ENCODE data around the gene PRLH. TPM values are rescaled to one million over a fixed set of nuclear protein-coding genes. Genes with fewer than 3 reads are reported as not detected.

Gene PRLH
- total RNA-seq, 2 experiments from 2014 or later = not detected

DNA sequence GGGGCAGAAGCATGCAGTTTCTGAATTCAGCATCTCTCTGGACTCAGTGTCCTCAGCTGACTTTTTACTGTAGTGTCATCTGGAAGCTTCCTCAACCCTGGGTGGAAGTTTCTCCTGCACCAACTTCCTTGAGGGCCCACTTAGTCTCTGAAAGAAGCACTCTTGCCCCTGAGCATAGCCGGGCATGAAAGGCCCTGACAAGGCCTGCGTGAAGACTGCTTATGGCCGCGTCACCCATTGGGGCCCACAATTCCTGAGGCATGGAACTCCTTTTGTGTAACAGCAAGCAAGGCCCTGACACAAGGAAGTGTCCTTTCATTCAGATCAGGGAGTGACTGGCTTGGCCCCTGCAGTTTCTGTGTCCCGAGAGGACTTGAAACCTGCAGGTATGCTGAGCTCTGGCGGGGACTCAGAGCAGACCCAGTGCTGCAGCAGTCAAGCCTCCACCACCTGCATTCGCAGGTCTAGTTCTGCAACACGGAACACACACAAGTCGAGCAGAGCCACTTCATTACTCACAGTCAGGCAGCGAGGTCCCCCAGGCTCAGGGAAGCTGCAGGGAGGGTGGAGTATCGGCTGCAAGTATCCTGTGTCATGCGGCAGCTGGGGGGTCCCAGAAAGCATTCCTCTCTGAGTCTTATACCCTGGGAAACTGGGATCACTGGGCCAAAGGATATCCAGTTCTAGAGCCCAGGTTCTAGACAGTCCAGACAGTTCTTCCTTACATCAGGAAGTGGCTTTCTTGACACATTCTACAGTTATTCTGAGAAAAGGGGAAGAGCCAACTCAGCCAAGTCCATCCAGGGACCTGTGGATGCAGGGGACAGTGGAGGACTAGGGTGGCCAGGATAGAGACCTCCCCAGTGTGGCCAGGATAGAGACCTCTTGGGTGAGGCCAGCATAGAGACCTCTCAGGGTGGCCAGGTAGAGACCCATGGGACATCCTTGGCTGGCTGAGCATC is 35.6 kb upstream of the PRLH start:
- ChIA-PET CTCF (interaction anchor here (2.1 to 2.7 kb wide), 2 partner anchors 18 to 41 kb away, joined by 8 to 11 read pairs; no protein-coding TSS in a partner anchor), POLR2A (no interaction called here)
- ATAC-seq (no peak), DNase-seq (no peak)
- Mint-ChIP-seq H3K27ac (no peak overlapping the region), H3K4me3 (no peak overlapping the region), H3K4me1 (ENCODE audit: low read depth) (no peaks in the 10 kb centered on the region), H3K9me3 (ENCODE audit: insufficient read depth) (no peaks in the 10 kb centered on the region), H3K27me3 (ENCODE audit: low read depth) (no peaks in the 10 kb centered on the region), H3K36me3 (ENCODE audit: low read depth) (no peaks in the 10 kb centered on the region)

DNA sequence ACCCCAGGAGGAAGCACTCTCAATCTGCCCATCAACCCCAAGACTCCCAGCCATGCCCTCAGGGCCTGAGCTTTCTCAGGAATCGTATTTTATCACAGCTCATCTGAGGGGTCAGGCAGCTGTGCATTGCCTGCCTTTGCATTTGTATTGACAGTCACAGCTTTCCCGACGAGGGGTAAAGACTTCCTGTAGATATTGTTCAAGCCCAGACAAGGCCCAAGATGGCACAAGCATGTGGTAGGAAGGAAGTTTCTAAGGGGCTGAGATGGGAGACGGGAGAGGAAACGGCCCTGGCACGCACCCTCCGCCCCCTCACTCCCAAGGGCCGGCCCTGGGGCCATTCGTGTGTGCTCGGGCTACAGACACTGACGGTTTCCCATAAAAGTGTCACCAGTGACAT is 34.2 kb upstream of the PRLH start:
- no peak for DNase-seq
- H3K27ac Mint-ChIP-seq = no peak overlapping the region
- no peak overlapping the region for H3K4me3 Mint-ChIP-seq
- no peaks in the 10 kb centered on the region for H3K36me3 Mint-ChIP-seq (ENCODE audit: low read depth)
- POLR2A ChIA-PET = no interaction called here
- CTCF ChIA-PET = interaction anchor here (1.2 to 2.7 kb wide), 3 partner anchors 19 to 378 kb away, joined by 3 to 11 read pairs (median 8); no protein-coding TSS in a partner anchor
- no peaks in the 10 kb centered on the region for H3K9me3 Mint-ChIP-seq (ENCODE audit: insufficient read depth)
- no peaks in the 10 kb centered on the region for H3K4me1 Mint-ChIP-seq (ENCODE audit: low read depth)
- no peaks in the 10 kb centered on the region for H3K27me3 Mint-ChIP-seq (ENCODE audit: low read depth)
- ATAC-seq = no peak

DNA sequence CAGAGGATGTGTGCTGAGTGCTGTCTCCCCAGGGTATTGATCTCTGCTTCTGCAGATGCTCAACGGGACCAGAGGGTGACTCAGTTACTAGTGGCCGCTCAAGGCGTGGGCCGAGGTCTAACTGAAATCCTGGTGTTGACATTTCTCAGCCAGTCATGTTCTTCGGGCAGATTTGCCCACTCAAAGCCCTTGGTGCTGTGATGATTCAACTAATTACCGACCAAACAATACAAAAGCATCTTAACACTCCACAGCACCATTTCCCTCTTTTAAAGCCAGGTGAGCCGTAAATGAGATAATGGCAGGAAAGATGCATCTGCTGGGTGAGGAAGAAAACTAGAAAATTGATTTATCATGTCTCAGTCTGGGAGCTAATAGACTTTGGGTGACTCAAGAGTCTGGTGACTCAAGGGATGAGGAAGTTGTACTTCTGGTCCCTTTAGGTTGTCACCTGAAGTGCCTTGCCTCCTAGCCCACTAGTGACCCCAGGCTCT is 32.7 kb upstream of the PRLH start:
- Mint-ChIP-seq H3K27ac (no peak overlapping the region), H3K27me3 (ENCODE audit: low read depth) (no peaks in the 10 kb centered on the region), H3K4me1 (ENCODE audit: low read depth) (no peaks in the 10 kb centered on the region), H3K36me3 (ENCODE audit: low read depth) (no peaks in the 10 kb centered on the region), H3K4me3 (no peak overlapping the region), H3K9me3 (ENCODE audit: insufficient read depth) (no peaks in the 10 kb centered on the region)
- DNase-seq (no peak), ATAC-seq (no peak)
- ChIA-PET POLR2A (no interaction called here), CTCF (interaction anchor here (1.1 to 1.4 kb wide), 2 partner anchors 21 to 38 kb away, joined by 4 read pairs; no protein-coding TSS in a partner anchor)

DNA sequence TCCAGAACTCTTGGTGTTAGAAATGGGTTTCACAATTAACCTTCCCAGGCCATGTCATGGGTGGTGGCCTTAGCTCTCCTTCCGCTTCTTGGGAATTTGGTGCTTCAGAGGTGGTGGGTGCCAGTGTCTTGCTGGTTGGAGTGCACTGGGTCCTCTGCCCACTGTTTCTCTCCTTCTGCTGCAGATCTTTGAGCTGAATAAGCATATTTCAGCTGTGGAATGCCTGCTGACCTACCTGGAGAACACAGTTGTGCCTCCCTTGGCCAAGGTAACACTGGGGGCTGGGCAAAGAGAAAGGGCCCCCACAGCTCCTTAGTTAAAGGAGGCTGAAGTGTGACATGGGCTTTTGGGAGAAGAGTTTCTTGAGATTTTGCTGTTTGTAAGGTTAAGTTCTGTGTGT is 32.0 kb upstream of the PRLH start:
- CTCF ChIA-PET = interaction anchor here (1.1 kb wide), 1 partner anchor 37 kb away, joined by 4 read pairs; no protein-coding TSS in a partner anchor
- no peak overlapping the region for H3K27ac Mint-ChIP-seq

DNA sequence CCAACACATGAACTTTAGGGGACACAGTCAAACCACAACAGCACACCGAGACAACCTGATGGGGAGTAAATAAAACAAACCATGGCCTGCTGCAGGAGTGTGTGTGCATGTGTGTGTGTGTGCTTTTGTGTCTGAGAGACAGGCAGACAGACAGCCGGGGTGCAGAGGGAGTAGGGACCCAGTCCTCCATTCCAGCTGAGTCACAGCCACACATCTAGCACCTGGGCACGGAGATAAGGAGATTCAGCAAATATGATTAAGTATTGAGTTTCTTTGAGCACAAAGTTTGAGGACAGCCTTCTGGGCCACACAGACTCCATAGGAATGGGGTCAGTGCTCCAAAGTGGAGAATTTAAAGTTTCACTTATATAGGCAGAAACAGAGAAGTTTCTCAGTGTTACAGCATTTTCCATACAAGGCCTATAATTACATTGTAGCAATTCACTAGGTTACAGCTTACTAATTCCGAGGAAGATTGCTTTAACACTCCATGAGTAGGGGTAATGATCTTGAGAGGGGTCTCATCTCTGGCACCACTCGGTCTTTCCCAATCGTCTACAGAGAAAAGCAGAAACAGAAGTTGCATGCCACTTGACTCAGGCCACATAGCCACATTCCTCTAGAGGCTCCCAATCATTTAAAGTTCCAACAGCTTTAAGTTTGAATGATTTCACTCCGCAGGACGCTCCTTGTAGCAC is 30.8 kb upstream of the PRLH start:
- Mint-ChIP-seq H3K36me3 (ENCODE audit: low read depth) (no peaks in the 10 kb centered on the region), H3K4me3 (no peak overlapping the region), H3K9me3 (ENCODE audit: insufficient read depth) (no peaks in the 10 kb centered on the region), H3K27ac (no peak overlapping the region), H3K27me3 (ENCODE audit: low read depth) (no peaks in the 10 kb centered on the region), H3K4me1 (ENCODE audit: low read depth) (no peaks in the 10 kb centered on the region)
- CTCF ChIA-PET = no interaction called here
- DNase-seq = no peak
- POLR2A ChIA-PET = no interaction called here
- ATAC-seq = no peak

More for the DNA sequence above, 32.0 kb upstream of the PRLH start:
- no peaks in the 10 kb centered on the region for H3K27me3 Mint-ChIP-seq (ENCODE audit: low read depth)
- no peak overlapping the region for H3K4me3 Mint-ChIP-seq
- POLR2A ChIA-PET = no interaction called here
- no peaks in the 10 kb centered on the region for H3K36me3 Mint-ChIP-seq (ENCODE audit: low read depth)
- ATAC-seq (no peak), DNase-seq (no peak)
- no peaks in the 10 kb centered on the region for H3K4me1 Mint-ChIP-seq (ENCODE audit: low read depth)
- H3K9me3 Mint-ChIP-seq (ENCODE audit: insufficient read depth) = no peaks in the 10 kb centered on the region

DNA sequence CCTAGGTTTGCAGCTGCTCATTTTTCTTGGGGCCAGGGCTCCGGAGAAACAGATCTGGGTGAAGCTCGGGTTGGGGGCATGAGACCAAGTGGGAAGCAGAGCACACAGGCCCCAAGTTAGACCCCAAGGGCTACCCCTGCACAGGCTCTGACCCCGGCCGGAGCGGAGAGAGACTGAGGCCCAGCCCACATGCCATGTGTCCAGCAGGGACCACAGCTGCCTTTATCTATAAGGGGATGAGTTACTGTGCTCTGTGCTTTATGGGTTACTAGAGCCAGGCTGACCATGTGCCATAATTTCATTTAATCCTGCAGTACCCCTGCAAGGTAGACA is 30.3 kb upstream of the PRLH start:
- ChIA-PET POLR2A (no interaction called here), CTCF (no interaction called here)
- DNase-seq (no peak), ATAC-seq (no peak)
- no peaks in the 10 kb centered on the region for H3K4me1 Mint-ChIP-seq (ENCODE audit: low read depth)
- no peaks in the 10 kb centered on the region for H3K36me3 Mint-ChIP-seq (ENCODE audit: low read depth)
- H3K4me3 Mint-ChIP-seq = no peak overlapping the region
- no peaks in the 10 kb centered on the region for H3K9me3 Mint-ChIP-seq (ENCODE audit: insufficient read depth)
- no peaks in the 10 kb centered on the region for H3K27me3 Mint-ChIP-seq (ENCODE audit: low read depth)
- H3K27ac Mint-ChIP-seq = no peak overlapping the region

DNA sequence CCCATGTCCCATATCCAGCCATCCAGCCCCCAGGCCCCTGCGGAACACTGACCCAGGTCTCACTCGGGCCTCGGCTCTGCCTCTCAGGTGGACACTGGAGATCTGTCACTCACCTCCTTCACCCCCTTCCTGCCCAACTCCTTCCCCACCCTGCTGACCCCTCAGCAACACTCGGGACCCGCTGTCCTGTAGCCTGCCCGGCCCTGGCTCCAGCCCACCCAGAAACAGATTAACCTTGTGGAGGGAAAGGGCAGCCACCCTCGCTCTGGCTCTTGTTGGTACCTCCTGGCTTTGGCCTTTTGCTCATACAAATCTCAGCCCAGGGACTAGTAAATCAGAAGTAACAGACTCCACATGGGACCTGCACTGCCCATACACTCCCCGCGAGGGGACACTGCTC is 29.8 kb upstream of the PRLH start:
- Mint-ChIP-seq H3K9me3 (ENCODE audit: insufficient read depth) (no peaks in the 10 kb centered on the region), H3K4me3 (no peak overlapping the region), H3K27me3 (ENCODE audit: low read depth) (no peaks in the 10 kb centered on the region), H3K36me3 (ENCODE audit: low read depth) (no peaks in the 10 kb centered on the region), H3K27ac (no peak overlapping the region), H3K4me1 (ENCODE audit: low read depth) (no peaks in the 10 kb centered on the region)
- no peak for ATAC-seq
- ChIA-PET POLR2A (no interaction called here), CTCF (no interaction called here)
- no peak for DNase-seq

DNA sequence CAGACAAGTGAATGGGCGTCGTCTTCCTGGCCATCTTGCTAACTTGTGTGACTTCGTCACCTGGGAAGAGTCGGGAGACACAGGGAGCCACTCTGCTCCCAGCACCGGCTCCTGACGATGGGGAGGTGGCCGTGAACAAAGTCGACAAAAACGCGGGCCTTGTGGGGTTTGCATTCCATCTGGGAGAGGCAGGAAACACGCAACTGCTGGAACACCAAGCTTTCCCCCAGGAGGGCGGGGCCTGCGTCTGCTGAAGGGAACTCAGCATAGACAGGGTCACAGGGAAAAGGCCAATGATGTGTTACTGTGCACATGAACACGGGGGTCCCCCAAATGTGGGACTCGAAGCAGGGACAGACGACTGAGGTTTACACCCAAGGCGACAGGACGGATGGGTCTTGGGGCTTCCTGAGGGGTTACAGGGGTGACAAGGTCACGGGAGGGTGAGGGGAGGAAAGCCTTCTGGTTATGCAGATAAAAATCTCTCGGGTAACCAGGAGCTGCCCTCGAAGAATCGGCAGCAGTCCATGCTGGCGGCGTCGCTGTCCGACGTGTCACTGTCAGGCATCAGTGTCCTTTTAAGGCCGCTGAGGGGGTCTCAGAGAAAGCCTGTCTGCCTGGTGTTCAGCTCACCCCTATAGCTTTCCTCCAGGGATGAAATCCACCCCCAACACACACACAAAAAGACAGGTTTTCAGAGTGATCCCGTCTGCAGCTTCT is 28.2 kb upstream of the PRLH start:
- DNase-seq (no peak), ATAC-seq (no peak)
- Mint-ChIP-seq H3K36me3 (ENCODE audit: low read depth) (no peaks in the 10 kb centered on the region), H3K27ac (no peak overlapping the region), H3K27me3 (ENCODE audit: low read depth) (no peaks in the 10 kb centered on the region), H3K4me3 (no peak overlapping the region), H3K9me3 (ENCODE audit: insufficient read depth) (no peaks in the 10 kb centered on the region), H3K4me1 (ENCODE audit: low read depth) (no peaks in the 10 kb centered on the region)
- ChIA-PET POLR2A (no interaction called here), CTCF (interaction anchor here (0.5 to 1.3 kb wide), 2 partner anchors 26 to 619 kb away, joined by 4 read pairs; no protein-coding TSS in a partner anchor)

DNA sequence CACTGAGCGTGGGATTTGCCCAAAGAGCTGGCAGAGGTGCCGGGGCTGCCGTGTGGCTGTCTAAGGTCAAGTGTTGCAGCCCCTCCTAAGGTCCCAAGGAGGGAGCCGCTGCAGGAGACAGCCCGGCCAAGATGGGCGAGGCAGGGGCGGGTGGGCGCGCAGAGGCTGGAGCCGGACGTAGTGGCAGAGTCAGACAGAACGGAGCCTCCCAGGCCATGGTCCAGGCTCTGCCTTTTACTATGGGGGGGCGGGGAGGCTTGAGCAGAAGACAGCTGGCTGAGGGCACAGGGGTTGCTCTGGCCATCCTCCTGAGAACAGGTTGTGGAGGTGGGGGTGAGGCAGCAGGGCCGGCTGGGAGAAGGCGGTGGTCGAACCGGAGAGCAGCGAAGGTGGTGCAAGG is 27.5 kb upstream of the PRLH start:
- no peaks in the 10 kb centered on the region for H3K27me3 Mint-ChIP-seq (ENCODE audit: low read depth)
- POLR2A ChIA-PET = no interaction called here
- CTCF ChIA-PET = interaction anchor here (1.3 kb wide), 1 partner anchor 27 kb away, joined by 4 read pairs; no protein-coding TSS in a partner anchor
- H3K27ac Mint-ChIP-seq = no peak overlapping the region
- H3K4me3 Mint-ChIP-seq = no peak overlapping the region
- DNase-seq (no peak), ATAC-seq (no peak)
- no peaks in the 10 kb centered on the region for H3K4me1 Mint-ChIP-seq (ENCODE audit: low read depth)
- no peaks in the 10 kb centered on the region for H3K9me3 Mint-ChIP-seq (ENCODE audit: insufficient read depth)
- H3K36me3 Mint-ChIP-seq (ENCODE audit: low read depth) = no peaks in the 10 kb centered on the region

DNA sequence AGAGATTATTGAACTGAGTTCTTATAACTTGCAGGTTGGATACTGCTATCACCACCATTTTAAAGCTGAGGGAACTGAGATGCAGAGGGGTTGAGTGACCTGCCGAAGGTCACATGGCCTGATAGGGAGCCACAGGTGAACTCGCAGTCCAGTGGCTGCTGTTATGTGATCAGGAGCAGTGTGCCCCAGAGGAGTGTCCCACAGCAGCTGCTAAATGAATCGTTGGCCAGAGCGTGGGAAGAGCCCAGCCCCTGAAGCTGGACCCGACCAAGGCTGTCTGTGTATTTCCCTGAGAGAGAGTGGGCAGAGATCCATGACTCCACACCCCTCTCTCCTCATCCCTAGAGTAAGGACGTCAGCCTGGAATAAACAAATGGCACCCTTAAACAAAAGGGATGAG is 26.7 kb upstream of the PRLH start:
- H3K9me3 Mint-ChIP-seq (ENCODE audit: insufficient read depth) = no peaks in the 10 kb centered on the region
- H3K27ac Mint-ChIP-seq = no peak overlapping the region
- ChIA-PET POLR2A (no interaction called here), CTCF (no interaction called here)
- no peak for ATAC-seq
- no peaks in the 10 kb centered on the region for H3K36me3 Mint-ChIP-seq (ENCODE audit: low read depth)
- H3K4me3 Mint-ChIP-seq = no peak overlapping the region
- no peaks in the 10 kb centered on the region for H3K4me1 Mint-ChIP-seq (ENCODE audit: low read depth)
- H3K27me3 Mint-ChIP-seq (ENCODE audit: low read depth) = no peaks in the 10 kb centered on the region
- no peak for DNase-seq

DNA sequence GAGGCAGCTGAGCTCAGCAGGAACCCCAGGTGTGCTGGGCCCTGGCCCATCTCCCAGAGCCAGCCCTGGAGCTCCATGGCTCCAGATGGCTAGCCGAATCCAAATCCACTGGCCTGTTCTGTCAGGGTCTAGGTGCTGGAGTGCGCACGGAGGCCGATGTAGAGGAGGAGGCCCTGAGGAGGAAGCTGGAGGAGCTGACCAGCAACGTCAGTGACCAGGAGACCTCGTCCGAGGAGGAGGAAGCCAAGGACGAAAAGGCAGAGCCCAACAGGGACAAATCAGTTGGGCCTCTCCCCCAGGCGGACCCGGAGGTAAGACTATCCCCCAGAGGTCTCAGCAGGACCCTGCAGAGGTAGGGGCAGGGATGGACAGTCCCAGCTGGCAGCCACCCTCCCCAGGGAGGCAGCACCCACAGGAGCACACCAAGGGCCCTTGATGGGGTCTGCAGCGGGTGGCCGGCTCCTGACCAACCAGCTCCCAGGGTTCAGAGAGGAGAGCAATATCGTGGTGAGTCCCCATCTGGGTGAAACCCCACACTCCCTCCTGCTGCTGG is 26.1 kb upstream of the PRLH start:
- ATAC-seq = no peak

More for the DNA sequence above, 26.1 kb upstream of the PRLH start:
- no peak overlapping the region for H3K4me3 Mint-ChIP-seq
- no peaks in the 10 kb centered on the region for H3K9me3 Mint-ChIP-seq (ENCODE audit: insufficient read depth)
- ChIA-PET POLR2A (no interaction called here), CTCF (no interaction called here)
- H3K4me1 Mint-ChIP-seq (ENCODE audit: low read depth) = no peaks in the 10 kb centered on the region
- no peaks in the 10 kb centered on the region for H3K27me3 Mint-ChIP-seq (ENCODE audit: low read depth)
- no peaks in the 10 kb centered on the region for H3K36me3 Mint-ChIP-seq (ENCODE audit: low read depth)
- no peak overlapping the region for H3K27ac Mint-ChIP-seq
- no peak for DNase-seq
